K562 (cell line): ENCODE measurements around the gene PAM. TPM values are rescaled to one million over a fixed set of nuclear protein-coding genes. Genes with fewer than 3 reads are reported as not detected.

Experiments used
- ATAC-seq: fragments of 200-7000 bp; cut with Tn5 transposase; 3 replicates; pipeline ENCODE4 v1.9.1; 2020; ENCODE audit warnings: moderate library complexity
- BruUV-seq: library from RNA; stranded (reverse); fragments of 400-500 nt; replicated peaks from 2 replicates; lab custom pipeline; 2021; lab: Mats Ljungman, UMichigan
- CTCF ChIA-PET: fragments of 300-600 bp; formaldehyde crosslinking; extraction: SDS; loops from one replicate; lab custom pipeline; 2021; ENCODE audit warnings: low intra/inter-chr PET ratio; lab: Yijun Ruan, JAX
- POLR2A ChIA-PET: fragments of 300-600, 350-650 bp; sonication (Branson Sonifier 250); formaldehyde crosslinking; extraction: SDS; loops from one replicate; lab custom pipeline; 2021; ENCODE audit warnings: antibody characterized with exemption, inconsistent platforms; lab: Yijun Ruan, JAX
- DNase-seq, 4 experiments: peaks; one replicate each; pipeline versions ENCODE4 v3.0.0 to v3.0.0-alpha.2; 2011 to 2018; ENCODE audit warnings: low spot score in 3 of 4, mixed read lengths in 3 of 4; ENCODE audit errors: extremely low read depth in 1 of 4
- FAIRE-seq: peaks from 2 replicates; lab custom pipeline; 2011; peaks lifted over from hg19 to GRCh38; lab: Jason Lieb, UNC
- H2AFZ ChIP-seq: 2 replicates; pipeline ENCODE4 v1.6.0; 2011; ENCODE audit warnings: low read depth, low read length, control low read depth, inconsistent platforms
- H3K27ac ChIP-seq: fragments of 200-600 bp; 3 replicates; pipeline ENCODE4 v1.8.0; 2011; ENCODE audit warnings: low read depth, mild to moderate bottlenecking, control low read depth, inconsistent platforms, low read length, moderate library complexity, mixed read lengths; ENCODE audit errors: extremely low read depth
- H3K27me3 ChIP-seq, 2 experiments: fragments of 300-600 bp in 1 of 2; 2 replicates in 1 of 2; 3 replicates in 1 of 2; pipeline versions ENCODE4 v1.6.0 to v1.8.0; 2011; ENCODE audit warnings: inconsistent platforms in 2 of 2, low read length in 2 of 2, mild to moderate bottlenecking in 1 of 2, mixed read lengths in 1 of 2, moderate library complexity in 1 of 2; ENCODE audit not compliant: control insufficient read depth in 2 of 2, insufficient read depth in 2 of 2
- H3K36me3 ChIP-seq: fragments of 300-600 bp; 3 replicates; pipeline ENCODE4 v1.8.0; 2011; ENCODE audit warnings: mild to moderate bottlenecking, low read length, inconsistent platforms; ENCODE audit not compliant: control insufficient read depth, insufficient read depth
- H3K4me1 ChIP-seq, 2 experiments: fragments of 200-600 bp in 1 of 2; replicated peaks in 1 of 2; 2 replicates in 1 of 2; 3 replicates in 1 of 2; pipeline versions ENCODE4 v1.5.1 to v1.8.0; 2011; ENCODE audit warnings: inconsistent platforms in 2 of 2, low read length in 2 of 2, mild to moderate bottlenecking in 1 of 2, mixed read lengths in 1 of 2, moderate library complexity in 1 of 2; ENCODE audit not compliant: control insufficient read depth in 2 of 2, insufficient read depth in 2 of 2
- H3K4me2 ChIP-seq: 2 replicates; pipeline ENCODE4 v1.6.1; 2011; ENCODE audit warnings: low read length, control low read depth, inconsistent platforms, mixed read lengths; ENCODE audit not compliant: insufficient read depth
- H3K4me3 ChIP-seq: fragments of 200-600 bp; sonication (generic), shearing (Covaris generic); 2 replicates; pipeline ENCODE4 v1.5.1; 2016; ENCODE audit warnings: control low read depth, inconsistent platforms
- H3K79me2 ChIP-seq: fragments of 200-600 bp; 3 replicates; pipeline ENCODE4 v1.8.0; 2011; ENCODE audit warnings: low read length, inconsistent platforms; ENCODE audit not compliant: control insufficient read depth, insufficient read depth
- H3K9ac ChIP-seq, 2 experiments: 2 replicates each; pipeline versions ENCODE4 v1.6.0 to v1.6.1; 2011; ENCODE audit warnings: low read depth in 2 of 2, low read length in 2 of 2, control low read depth in 1 of 2, inconsistent platforms in 1 of 2, mild to moderate bottlenecking in 1 of 2, mixed read lengths in 1 of 2; ENCODE audit not compliant: insufficient read depth in 1 of 2
- H3K9me1 ChIP-seq: one replicate; pipeline ENCODE4 v1.6.0; 2011; ENCODE audit warnings: inconsistent platforms, mild to moderate bottlenecking, low read length, moderate library complexity; ENCODE audit not compliant: control insufficient read depth, insufficient read depth
- H3K9me3 ChIP-seq: replicated peaks from 2 replicates; pipeline ENCODE4 v1.5.1; 2011; ENCODE audit warnings: low read depth, low read length, inconsistent platforms; ENCODE audit not compliant: control insufficient read depth, insufficient read depth
- H4K20me1 ChIP-seq: replicated peaks from 2 replicates; pipeline ENCODE4 v1.6.1; 2011; ENCODE audit warnings: low read length, inconsistent platforms, mixed read lengths; ENCODE audit not compliant: control insufficient read depth, insufficient read depth
- CBFA2T3 ChIP-seq: fragments of 450-650 bp; IDR thresholded peaks from 2 replicates; pipeline ENCODE4 v1.6.1; 2017
- PURB ChIP-seq: sonication (generic); formaldehyde crosslinking; IDR thresholded peaks from 2 replicates; pipeline ENCODE4 v1.9.0; 2021; ENCODE audit warnings: low read depth, mild to moderate bottlenecking, missing genetic modification reagents
- SAFB2 ChIP-seq: fragments of 200-400 bp; formaldehyde crosslinking; IDR thresholded peaks from 2 replicates; pipeline ENCODE4 v1.6.1; 2018; ENCODE audit warnings: borderline replicate concordance, low read length, low read depth, moderate library complexity; ENCODE audit not compliant: severe bottlenecking
- THRAP3 ChIP-seq: fragments of 450-650 bp; IDR thresholded peaks from 2 replicates; pipeline ENCODE4 v1.6.1; 2016; ENCODE audit warnings: mild to moderate bottlenecking, inconsistent platforms, borderline replicate concordance
- TRIM24 ChIP-seq, 2 experiments: fragments of 450-650 bp; IDR thresholded peaks; 2 replicates each; pipeline ENCODE4 v1.6.1; 2016
- TSC22D4 ChIP-seq: fragments of 450-650 bp; IDR thresholded peaks from 2 replicates; pipeline ENCODE4 v1.6.1; 2016; ENCODE audit warnings: missing genetic modification characterization, missing biosample characterization, control low read depth
- YY1 ChIP-seq, 3 experiments: IDR thresholded peaks; 2 replicates each; pipeline ENCODE4 v1.6.1; 2011; ENCODE audit warnings: low read length in 2 of 3, mild to moderate bottlenecking in 2 of 3, moderate library complexity in 2 of 3, borderline replicate concordance in 1 of 3, control low read depth in 1 of 3, low read depth in 1 of 3; ENCODE audit not compliant: insufficient read depth in 3 of 3, insufficient replicate concordance in 2 of 3, control insufficient read depth in 1 of 3, insufficient read length in 1 of 3; ENCODE audit errors: extremely low read depth in 1 of 3
- ZNF586 ChIP-seq: fragments of 450-650 bp; formaldehyde crosslinking; conservative IDR thresholded peaks from 2 replicates; pipeline ENCODE4 v1.4.0; 2020; ENCODE audit warnings: mild to moderate bottlenecking, moderate library complexity
- WGBS: fragments of 100-300 bp; shearing (Covaris generic); methylation state at CpG from one replicate; pipeline ENCODE4 v1.1.6; 2016; ENCODE audit warnings: low coverage, mixed read lengths; ENCODE audit not compliant: insufficient coverage; ENCODE audit errors: missing lambda C conversion rate; 5-methylcytosine and 5-hydroxymethylcytosine counted together
- in situ Hi-C: fragments of 300-500 bp; cut with MboI; formaldehyde crosslinking; loops from 4 replicates; pipeline ENCODE4 v1.15.0; 2018; ENCODE audit warnings: inconsistent platforms, mixed read lengths
- intact Hi-C: fragments of 100-400 bp; cut with micrococcal nuclease; formaldehyde crosslinking; loops from 2 replicates; pipeline ENCODE4 v1.14.2; 2022
- polyA plus RNA-seq, 8 experiments: library from polyadenylated mRNA; depleted of rRNA in 4 of 8; stranded (reverse) in 5 of 8; unstranded in 3 of 8; fragments of >200 nt; fragmentation: Nextera tagmentation in 2 of 8; fragmentation: Illumina TruSeq in 1 of 8; extraction: Ambion mirVana in 2 of 8; extraction: Trizol in 1 of 8; gene quantifications; 2 replicates each; pipeline versions ENCODE4 v1.2.1 to v1.2.3, GENCODE V29; 2011 to 2014; ENCODE audit warnings: inconsistent platforms in 1 of 8, missing spikeins in 1 of 8
- total RNA-seq, 7 experiments: library from RNA; depleted of rRNA in 6 of 7; stranded (reverse); fragments of >200 nt in 6 of 7; fragmentation: Illumina TruSeq in 2 of 7; extraction: Trizol in 2 of 7; gene quantifications; 2 replicates each; pipeline versions ENCODE4 v1.2.1 to v1.2.3, GENCODE V29; 2011 to 2021; ENCODE audit warnings: low replicate concordance in 1 of 7
- TF ChIP-seq, protein P1 (sequence below): fragments of 450-650 bp; formaldehyde crosslinking; IDR thresholded peaks from 2 replicates; pipeline ENCODE4 v1.4.0; 2022; ENCODE audit warnings: missing genetic modification characterization

PAM gene
- total and polyA plus RNA-seq, 9 of the 15 experiments (the other 6 are each of a cell fraction or from before 2014, with no cell fraction given): 0.39 to 3.1 (median 0.77) TPM

- in situ Hi-C loops: loop anchor here (5.0 kb wide), 1 partner anchor 69 kb away; no protein-coding TSS in a partner anchor
- Histone ChIP-seq H3K9ac (no peak overlapping the region), H3K27me3 (no peaks in the 10 kb centered on the region), H3K79me2 (no peaks in the 10 kb centered on the region), H4K20me1 (no peaks in the 10 kb centered on the region), H3K27ac (no peak overlapping the region), H3K4me2 (no peak overlapping the region), H3K4me3 (no peak overlapping the region), H3K9me1 (no peaks in the 10 kb centered on the region), H3K4me1 (no peaks in the 10 kb centered on the region), H2AFZ (no peak overlapping the region), H3K9me3 (no peaks in the 10 kb centered on the region), H3K36me3 (no peaks in the 10 kb centered on the region)
- no peak for TF ChIP-seq CBFA2T3
- TF ChIP-seq SAFB2: no peak
- no peak for TF ChIP-seq PURB
- no peak for TF ChIP-seq ZNF586
- no peak for TF ChIP-seq TRIM24 (IDR thresholded peaks at IDR 0.05)
- no peak for TF ChIP-seq THRAP3
- DNase-seq (no peak), ATAC-seq (no peak), FAIRE-seq (no peak)
- WGBS: 0% methylated on average over 1 of the region's 1 CpG
- POLR2A ChIA-PET: no interaction called here
- intact Hi-C loops: no loop called here
- no TSS peak for BruUV-seq
- CTCF ChIA-PET: no interaction called here
These were observed 178.2 kb downstream of the PAM start for GRCh38 chr5:102933316-102933715.

DNA sequence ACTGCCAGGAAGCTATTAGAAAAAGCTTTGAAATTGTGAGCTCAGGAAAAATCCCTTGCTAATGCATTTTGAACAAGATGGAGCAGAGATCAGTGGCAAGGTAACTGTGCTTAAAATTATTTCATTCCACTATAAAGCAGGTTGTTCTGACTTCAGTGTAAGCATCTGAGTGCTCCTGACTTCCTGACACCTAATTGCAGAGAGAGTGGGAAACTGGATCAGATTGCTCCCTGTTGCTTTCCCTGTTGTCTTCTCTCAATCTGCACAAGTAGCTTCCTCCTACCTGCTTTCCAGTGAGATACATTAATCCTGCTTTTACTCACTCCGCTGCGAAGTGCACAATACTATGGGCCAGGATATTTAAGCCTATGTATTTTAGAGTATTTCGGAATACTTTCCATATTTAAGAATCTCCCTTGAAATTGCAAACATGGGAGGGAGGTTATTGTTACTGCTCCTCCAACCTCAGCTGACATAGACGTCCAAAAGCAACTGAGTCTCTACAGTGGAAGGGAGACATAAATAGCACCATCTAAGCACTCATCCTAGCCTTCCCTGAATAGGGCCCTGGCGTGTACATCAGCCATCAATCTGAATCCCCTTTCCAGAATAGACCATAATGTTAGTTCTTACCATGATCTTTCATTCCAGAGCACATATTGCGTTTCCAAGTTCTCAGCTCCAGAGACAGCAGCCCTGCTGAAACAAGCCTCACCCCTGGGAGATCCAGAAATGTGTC, 178.8 kb downstream of the PAM start:
- CTCF ChIA-PET: no interaction called here
- Histone ChIP-seq H3K9ac (no peak overlapping the region), H3K36me3 (no peaks in the 10 kb centered on the region), H3K9me3 (no peaks in the 10 kb centered on the region), H3K9me1 (no peaks in the 10 kb centered on the region), H3K27ac (no peak overlapping the region), H3K4me1 (no peaks in the 10 kb centered on the region), H3K4me3 (no peak overlapping the region), H3K27me3 (no peaks in the 10 kb centered on the region), H3K4me2 (no peak overlapping the region), H3K79me2 (no peaks in the 10 kb centered on the region), H4K20me1 (no peaks in the 10 kb centered on the region), H2AFZ (no peak overlapping the region)
- in situ Hi-C loops: loop anchor here (5.0 kb wide), 1 partner anchor 68 kb away; no protein-coding TSS in a partner anchor
- ATAC-seq: no peak
- POLR2A ChIA-PET: no interaction called here
- intact Hi-C loops: no loop called here
- no peak for FAIRE-seq
- 2% methylated on average over 6 of the region's 6 CpGs for WGBS
- BruUV-seq: no TSS peak
- DNase-seq: no peak
- TF ChIP-seq, protein P1, sequence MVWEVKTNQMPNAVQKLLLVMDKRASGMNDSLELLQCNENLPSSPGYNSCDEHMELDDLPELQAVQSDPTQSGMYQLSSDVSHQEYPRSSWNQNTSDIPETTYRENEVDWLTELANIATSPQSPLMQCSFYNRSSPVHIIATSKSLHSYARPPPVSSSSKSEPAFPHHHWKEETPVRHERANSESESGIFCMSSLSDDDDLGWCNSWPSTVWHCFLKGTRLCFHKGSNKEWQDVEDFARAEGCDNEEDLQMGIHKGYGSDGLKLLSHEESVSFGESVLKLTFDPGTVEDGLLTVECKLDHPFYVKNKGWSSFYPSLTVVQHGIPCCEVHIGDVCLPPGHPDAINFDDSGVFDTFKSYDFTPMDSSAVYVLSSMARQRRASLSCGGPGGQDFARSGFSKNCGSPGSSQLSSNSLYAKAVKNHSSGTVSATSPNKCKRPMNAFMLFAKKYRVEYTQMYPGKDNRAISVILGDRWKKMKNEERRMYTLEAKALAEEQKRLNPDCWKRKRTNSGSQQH (CRISPR knock-in tag): no peak
- TF ChIP-seq TSC22D4: no peak
- TF ChIP-seq YY1 (IDR thresholded peaks at IDR 0.05; ENCODE audit: borderline replicate concordance in 1 of 3, control insufficient read depth in 1 of 3, extremely low read depth in 1 of 3, insufficient read depth in 3 of 3, insufficient read length in 1 of 3, insufficient replicate concordance in 2 of 3, low read depth in 1 of 3, low read length in 2 of 3): no peak
